Adrenal gland (tissue), 12 donors: ENCODE measurements around the gene DNAJC11. TPM values are rescaled to one million over a fixed set of nuclear protein-coding genes. Genes with fewer than 3 reads are reported as not detected.
A peak's percentile ranks its signal among the peaks of the same experiment; 100 is the strongest.

Experiments
- DNase-seq, 7 donors: peaks; one replicate each; pipeline ENCODE4 v3.0.0-alpha.2; 2019 to 2020
- H3K27ac ChIP-seq, 5 donors: fragments of 200-600 bp; sonication (generic) in 4 of 5; 1 replicate in 3 of 5; 2 replicates in 2 of 5; pipeline versions ENCODE4 v1.5.1 to v1.8.0; 2016 to 2020; ENCODE audit warnings: mild to moderate bottlenecking in 1 of 5
- H3K27me3 ChIP-seq: fragments of 200-600 bp; 2 replicates; pipeline ENCODE4 v1.8.0; 2021
- H3K36me3 ChIP-seq, 2 donors: fragments of 200-600 bp; replicated peaks in 1 of 2; 1 replicate in 1 of 2; 2 replicates in 1 of 2; pipeline versions ENCODE4 v1.5.1 to v1.8.0; 2018 to 2022
- H3K4me1 ChIP-seq, 2 donors: fragments of 200-600 bp; replicated peaks in 1 of 2; 1 replicate in 1 of 2; 2 replicates in 1 of 2; pipeline versions ENCODE4 v1.5.1 to v1.8.0; 2018 to 2021
- H3K4me3 ChIP-seq, 4 donors: fragments of 200-600 bp; sonication (generic) in 3 of 4; one replicate each; pipeline ENCODE4 v1.5.1; 2016 to 2018
- H3K9me3 ChIP-seq, 3 donors: fragments of 200-600 bp; sonication (generic) in 1 of 3; replicated peaks in 1 of 3; 1 replicate in 2 of 3; 2 replicates in 1 of 3; pipeline versions ENCODE4 v1.5.1 to v1.8.0; 2016 to 2021
- CTCF ChIP-seq, 6 experiments: fragments of 450-650 bp in 4 of 6; fragments of 200-600 bp in 2 of 6; sonication (generic) in 1 of 6; IDR thresholded peaks; 1 replicate in 5 of 6; 2 replicates in 1 of 6; pipeline versions ENCODE4 v1.5.1 to v1.8.0; 2016 to 2021; ENCODE audit warnings: antibody characterized with exemption in 6 of 6, mild to moderate bottlenecking in 2 of 6, moderate library complexity in 1 of 6
- POLR2A ChIP-seq, 2 donors: fragments of 450-650 bp; IDR thresholded peaks; one replicate each; pipeline ENCODE4 v1.6.1; 2017; ENCODE audit warnings: antibody characterized with exemption in 2 of 2, mild to moderate bottlenecking in 2 of 2, moderate library complexity in 1 of 2
- WGBS, 4 donors: extraction: QIAGEN DNeasy Blood & Tissue Kit in 2 of 4; methylation state at CpG; one replicate each; pipeline versions ENCODE4 v1.1.5 to v1.1.7; 2013 to 2017; 5-methylcytosine and 5-hydroxymethylcytosine counted together
- intact Hi-C, 2 donors: fragments of 100-400 bp; cut with DNase I; formaldehyde crosslinking; loops; one replicate each; pipeline versions ENCODE4 v1.14.1 to v1.15.0; 2022 to 2023
- polyA plus RNA-seq, 3 donors: library from polyadenylated mRNA; stranded (reverse); fragments of 200-250 nt in 2 of 3; fragments of 350-450 nt in 1 of 3; fragmentation: Illumina TruSeq in 1 of 3; extraction: RNeasy Lipid Tissue Mini Kit (QIAGEN cat#74804) in 1 of 3; gene quantifications; one replicate each; pipeline ENCODE4 v1.2.3, GENCODE V29; 2013 to 2014
- total RNA-seq, 9 donors: library from RNA; depleted of rRNA in 4 of 9; stranded (reverse); fragments of >200 nt in 4 of 9; fragments of 120-200 nt in 1 of 9; fragmentation: NEBNext Ultra II Directional in 1 of 9; extraction: Animal tissue kit (Norgen Biotek cat#: 25700) in 1 of 9; gene quantifications; one replicate each; pipeline versions ENCODE4 v1.1.0 to v1.2.4, GENCODE V29; 2013 to 2023
- donor health status: healthy with polysubstance abuse.
- donor health status: Bipolar disorder and iron deficiency.
- donor health status: DM: yes; HTN: yes; CAD: no.
- donor health status: DM: no; HTN: no; CAD: no.
- donor health status: DM: no; HTN: no; CAD: no.
- donor health status: DM: yes; HTN: yes; CAD: no.

DNAJC11 gene
- total and polyA plus RNA-seq, 12 donors: 29.2 to 125 (median 61.9) TPM

- Histone ChIP-seq H3K9me3 (no peaks in the 10 kb centered on the region), H3K36me3 (peaks cover 0 to 82% of the 10 kb centered on the region in 2 donors), H3K27ac (no peak overlapping the region), H3K4me1 (peaks cover 12 to 31% of the 10 kb centered on the region in 2 donors), H3K27me3 (no peaks in the 10 kb centered on the region), H3K4me3 (no peak overlapping the region)
- TF ChIP-seq CTCF (IDR thresholded peaks at IDR 0.05) (no peak), POLR2A (IDR thresholded peaks at IDR 0.05) (no peak)
- intact Hi-C loops: no loop called here
- DNase-seq: peak in 1 of 7 donors; percentile 45
- WGBS, 4 donors: 71 to 83% (median 76%) methylated on average over 1 to 6 of the region's 6 CpGs
Measured at GRCh38 chr1:6591644-6592043, 110.0 kb downstream of the DNAJC11 start.

DNA sequence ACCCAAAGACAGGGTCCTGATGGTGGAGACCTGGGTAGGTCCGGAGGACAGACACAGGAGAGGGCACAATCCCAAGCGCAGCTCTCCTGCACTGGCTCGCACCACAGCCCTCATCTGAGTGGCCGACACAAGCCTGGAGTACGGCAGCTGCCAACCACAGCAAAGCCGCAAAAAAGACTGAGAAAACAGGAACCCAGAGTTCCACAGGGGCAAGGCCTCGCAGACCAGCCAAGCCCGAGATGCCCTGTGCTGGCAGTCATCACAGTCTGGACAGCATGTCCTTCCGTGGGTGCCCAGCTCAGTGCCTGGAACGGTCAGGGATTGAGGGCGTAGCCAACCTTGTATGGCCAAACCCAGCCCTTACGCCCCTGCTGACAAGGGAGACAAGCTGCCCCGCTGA, 110.4 kb downstream of the DNAJC11 start:
- Histone ChIP-seq H3K9me3 (no peaks in the 10 kb centered on the region), H3K27ac (no peak overlapping the region), H3K4me1 (peaks cover 12 to 32% of the 10 kb centered on the region in 2 donors), H3K36me3 (peaks cover 0 to 78% of the 10 kb centered on the region in 2 donors), H3K27me3 (no peaks in the 10 kb centered on the region), H3K4me3 (no peak overlapping the region)
- WGBS, 4 donors: 69 to 77% (median 72%) methylated on average over 7 to 13 of the region's 13 CpGs
- peak in 1 of 7 donors; percentile 59 for DNase-seq
- TF ChIP-seq POLR2A (IDR thresholded peaks at IDR 0.05) (no peak), CTCF (IDR thresholded peaks at IDR 0.05) (no peak)
- intact Hi-C loops: no loop called here

DNA sequence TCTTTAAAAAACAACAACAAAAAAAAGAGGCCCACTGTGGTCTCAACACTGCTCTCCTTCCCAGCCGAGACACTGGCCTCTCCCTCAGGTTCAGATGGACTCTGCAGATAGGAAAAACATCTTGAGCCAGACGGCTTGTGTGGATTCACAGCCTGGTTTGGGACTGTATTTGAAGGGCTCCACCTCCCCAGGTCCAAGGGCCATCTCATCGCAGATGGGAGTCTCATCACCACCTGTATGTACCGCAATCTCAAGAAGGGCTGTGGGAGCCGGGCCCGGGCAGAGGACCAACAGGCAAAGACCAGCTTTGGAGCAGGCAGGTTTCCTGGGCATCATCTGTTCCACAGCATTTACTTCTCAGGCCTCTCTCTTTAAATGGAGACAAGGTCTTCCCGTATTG, 111.6 kb downstream of the DNAJC11 start:
- intact Hi-C loops: no loop called here
- peaks cover 12 to 32% of the 10 kb centered on the region in 2 donors for H3K4me1 ChIP-seq
- no peaks in the 10 kb centered on the region for H3K9me3 ChIP-seq
- WGBS, 4 donors: 86 to 95% (median 89%) methylated on average over 6 to 7 of the region's 7 CpGs
- H3K4me3 ChIP-seq: no peak overlapping the region
- TF ChIP-seq POLR2A (IDR thresholded peaks at IDR 0.05): no peak
- no peak for TF ChIP-seq CTCF (IDR thresholded peaks at IDR 0.05)
- peaks cover 0 to 66% of the 10 kb centered on the region in 2 donors for H3K36me3 ChIP-seq
- no peak for DNase-seq
- no peak overlapping the region for H3K27ac ChIP-seq
- H3K27me3 ChIP-seq: no peaks in the 10 kb centered on the region

GRCh38 chr1:6588893-6589520, 112.6 kb downstream of the DNAJC11 start:
- H3K36me3 ChIP-seq: peaks cover 0 to 56% of the 10 kb centered on the region in 2 donors
- H3K9me3 ChIP-seq: no peaks in the 10 kb centered on the region
- H3K27me3 ChIP-seq: no peaks in the 10 kb centered on the region
- H3K27ac ChIP-seq: peak overlapping the region in 2 of 5 donors; percentile 26 to 41
- intact Hi-C loops: no loop called here
- no peak for DNase-seq
- no peak overlapping the region for H3K4me3 ChIP-seq
- WGBS, 4 donors: 70 to 79% (median 75%) methylated on average over 11 to 24 of the region's 24 CpGs
- peaks cover 12 to 32% of the 10 kb centered on the region in 2 donors for H3K4me1 ChIP-seq
- TF ChIP-seq CTCF (IDR thresholded peaks at IDR 0.05) (no peak), POLR2A (IDR thresholded peaks at IDR 0.05) (no peak)
